CD4-positive, alpha-beta memory T cell (primary cell): Measurements from ENCODE around the gene MDGA2. TPM values are rescaled to one million over a fixed set of nuclear protein-coding genes. Genes with fewer than 3 reads are reported as not detected.

ENCODE experiments used
- CTCF ChIA-PET: fragments of 350-600 bp; sonication (Branson Sonifier 250); formaldehyde crosslinking; loops from one replicate; lab custom pipeline; 2021; ENCODE audit warnings: inconsistent platforms; ENCODE audit not compliant: partially characterized antibody; lab: Charles Lee
- POLR2A ChIA-PET: fragments of 350-600 bp; sonication (Branson Sonifier 250); formaldehyde crosslinking; loops from one replicate; lab custom pipeline; 2021; ENCODE audit not compliant: partially characterized antibody; lab: Charles Lee
- DNase-seq, 5 donors: peaks; one replicate each; pipeline versions ENCODE4 v3.0.0 to v3.0.0-alpha.2; 2020 to 2022; ENCODE audit warnings: mixed read lengths in 1 of 5
- H3K27ac ChIP-seq: one replicate; pipeline ENCODE4 v1.7.0; 2013; ENCODE audit warnings: low read depth, low read length
- H3K27me3 ChIP-seq: 2 replicates; pipeline ENCODE4 v1.7.0; 2013; ENCODE audit warnings: mild to moderate bottlenecking, low read length, moderate library complexity; ENCODE audit not compliant: insufficient read depth
- H3K36me3 ChIP-seq: 2 replicates; pipeline ENCODE4 v1.7.0; 2013; ENCODE audit warnings: mild to moderate bottlenecking, low read length, moderate library complexity; ENCODE audit not compliant: insufficient read depth
- H3K4me1 ChIP-seq: 2 replicates; pipeline ENCODE4 v1.7.0; 2013; ENCODE audit warnings: mild to moderate bottlenecking, low read length, moderate library complexity; ENCODE audit not compliant: insufficient read depth
- H3K4me3 ChIP-seq, 2 donors: one replicate each; pipeline ENCODE4 v1.7.0; 2013; ENCODE audit warnings: low read length in 2 of 2, mild to moderate bottlenecking in 1 of 2
- H3K9me3 ChIP-seq, 2 donors: one replicate each; pipeline ENCODE4 v1.7.0; 2013; ENCODE audit warnings: low read length in 2 of 2, control low read depth in 1 of 2; ENCODE audit not compliant: control insufficient read depth in 1 of 2
- H3K27ac Mint-ChIP-seq, 7 donors: one replicate each; pipeline ENCODE4 v1.8.0; 2020 to 2021; ENCODE audit warnings: mixed read lengths in 7 of 7, mild to moderate bottlenecking in 6 of 7, inconsistent platforms in 3 of 7, moderate library complexity in 3 of 7
- H3K27me3 Mint-ChIP-seq, 2 donors: one replicate each; pipeline ENCODE4 v1.8.0; 2020 to 2021; ENCODE audit warnings: mixed read lengths in 2 of 2
- H3K36me3 Mint-ChIP-seq, 2 donors: one replicate each; pipeline ENCODE4 v1.8.0; 2020 to 2021; ENCODE audit warnings: mixed read lengths in 2 of 2, inconsistent platforms in 1 of 2, mild to moderate bottlenecking in 1 of 2
- H3K4me1 Mint-ChIP-seq, 4 donors: one replicate each; pipeline ENCODE4 v1.8.0; 2020 to 2021; ENCODE audit warnings: mixed read lengths in 4 of 4, mild to moderate bottlenecking in 1 of 4
- H3K4me3 Mint-ChIP-seq, 8 donors: one replicate each; pipeline ENCODE4 v1.8.0; 2020 to 2021; ENCODE audit warnings: mixed read lengths in 8 of 8, mild to moderate bottlenecking in 7 of 8, moderate library complexity in 6 of 8, inconsistent platforms in 3 of 8
- H3K9me3 Mint-ChIP-seq, 8 donors: one replicate each; pipeline ENCODE4 v1.8.0; 2020 to 2021; ENCODE audit warnings: mixed read lengths in 8 of 8, mild to moderate bottlenecking in 5 of 8, inconsistent platforms in 3 of 8, moderate library complexity in 1 of 8
- intact Hi-C: fragments of 100-400 bp; cut with micrococcal nuclease; formaldehyde crosslinking; loops from one replicate; pipeline ENCODE4 v1.15.1; 2023
- polyA plus RNA-seq, 2 donors: library from polyadenylated mRNA; unstranded; fragments of 300-500 nt; fragmentation: Illumina TruSeq; gene quantifications; one replicate each; pipeline ENCODE4 v1.2.3, GENCODE V29; 2021
- total RNA-seq, 2 experiments: library from RNA; stranded (reverse); gene quantifications; one replicate each; pipeline ENCODE4 v1.2.3, GENCODE V29; 2021

Gene MDGA2
- total and polyA plus RNA-seq, 4 experiments from 2014 or later, result not detected

DNA sequence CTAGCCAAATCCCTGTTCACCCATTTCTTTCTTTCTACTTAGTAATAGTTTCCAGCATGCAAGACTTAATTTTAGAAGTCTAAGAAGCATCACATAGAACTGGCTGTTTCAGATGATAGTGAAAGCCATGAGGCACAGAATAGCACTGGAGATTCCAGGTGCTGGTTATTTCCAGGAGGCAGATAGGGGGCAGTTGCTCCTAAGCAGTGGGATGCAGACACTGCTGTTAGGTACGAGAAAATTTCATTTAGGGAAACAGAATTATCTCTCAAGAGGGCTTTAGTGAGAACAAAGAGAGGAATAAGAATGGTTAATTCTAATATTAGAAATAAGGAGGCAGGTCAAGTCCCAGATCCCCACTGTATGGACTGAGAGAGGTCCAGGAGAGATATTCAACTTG is 3.6 kb upstream of the MDGA2 start:
- Histone ChIP-seq H3K27me3 (no peaks in the 10 kb centered on the region), H3K27ac (no peak overlapping the region), H3K36me3 (no peaks in the 10 kb centered on the region), H3K4me3 (no peak overlapping the region), H3K9me3 (no peaks in the 10 kb centered on the region), H3K4me1 (no peaks in the 10 kb centered on the region)
- CTCF ChIA-PET, result no interaction called here
- peaks cover 8 to 17% of the 10 kb centered on the region in 2 donors for H3K27me3 Mint-ChIP-seq
- H3K4me3 Mint-ChIP-seq, result no peak overlapping the region
- H3K9me3 Mint-ChIP-seq, result peaks cover 0 to 6% (median 3%) of the 10 kb centered on the region in 8 donors
- H3K4me1 Mint-ChIP-seq, result peaks cover 1 to 10% (median 3%) of the 10 kb centered on the region in 4 donors
- peaks cover 0 to 4% of the 10 kb centered on the region in 2 donors for H3K36me3 Mint-ChIP-seq
- H3K27ac Mint-ChIP-seq, result no peak overlapping the region
- no peak for DNase-seq
- intact Hi-C loops, result no loop called here
- POLR2A ChIA-PET, result no interaction called here

- Mint-ChIP-seq H3K36me3 (peaks cover 0 to 4% of the 10 kb centered on the region in 2 donors), H3K4me3 (no peak overlapping the region), H3K27ac (no peak overlapping the region), H3K4me1 (peaks cover 1 to 10% (median 4%) of the 10 kb centered on the region in 4 donors), H3K9me3 (peaks cover 0 to 6% (median 4%) of the 10 kb centered on the region in 8 donors), H3K27me3 (peaks cover 12 to 20% of the 10 kb centered on the region in 2 donors)
- DNase-seq, result no peak
- Histone ChIP-seq H3K27ac (no peak overlapping the region), H3K9me3 (no peaks in the 10 kb centered on the region), H3K27me3 (no peaks in the 10 kb centered on the region), H3K36me3 (no peaks in the 10 kb centered on the region), H3K4me3 (no peak overlapping the region), H3K4me1 (no peaks in the 10 kb centered on the region)
- intact Hi-C loops, result no loop called here
- CTCF ChIA-PET, result no interaction called here
- POLR2A ChIA-PET, result no interaction called here
Observed at GRCh38 chr14:47678157-47678556, 2.8 kb upstream of the MDGA2 start.

- intact Hi-C loops, result no loop called here
- H3K27ac Mint-ChIP-seq, result no peak overlapping the region
- H3K27me3 Mint-ChIP-seq, result peaks cover 18 to 24% of the 10 kb centered on the region in 2 donors
- H3K27ac ChIP-seq, result no peak overlapping the region
- H3K4me3 Mint-ChIP-seq, result peak overlapping the region in 1 of 8 donors; percentile 36
- H3K4me1 ChIP-seq, result no peaks in the 10 kb centered on the region
- no peaks in the 10 kb centered on the region for H3K9me3 ChIP-seq
- POLR2A ChIA-PET, result no interaction called here
- H3K9me3 Mint-ChIP-seq, result peaks cover 0 to 14% (median 4%) of the 10 kb centered on the region in 8 donors
- DNase-seq, result no peak
- H3K4me3 ChIP-seq, result no peak overlapping the region
- H3K4me1 Mint-ChIP-seq, result peaks cover 1 to 10% (median 4%) of the 10 kb centered on the region in 4 donors
- CTCF ChIA-PET, result no interaction called here
- no peaks in the 10 kb centered on the region for H3K27me3 ChIP-seq
- H3K36me3 Mint-ChIP-seq, result peaks cover 0 to 4% of the 10 kb centered on the region in 2 donors
- H3K36me3 ChIP-seq, result no peaks in the 10 kb centered on the region
Observed at GRCh38 chr14:47676315-47676617, 861 bp upstream of the MDGA2 start.

GRCh38 chr14:47674543-47675465 is 601 bp downstream of the MDGA2 start:
- H3K9me3 Mint-ChIP-seq, result peaks cover 0 to 14% (median 4%) of the 10 kb centered on the region in 8 donors
- no peak for DNase-seq
- intact Hi-C loops, result no loop called here
- peak overlapping the region in 1 of 7 donors; percentile 53 for H3K27ac Mint-ChIP-seq
- no peaks in the 10 kb centered on the region for H3K4me1 ChIP-seq
- ChIA-PET POLR2A (no interaction called here), CTCF (no interaction called here)
- no peaks in the 10 kb centered on the region for H3K27me3 ChIP-seq
- H3K4me1 Mint-ChIP-seq, result peaks cover 1 to 10% (median 4%) of the 10 kb centered on the region in 4 donors
- H3K36me3 Mint-ChIP-seq, result peaks cover 0 to 4% of the 10 kb centered on the region in 2 donors
- no peak overlapping the region for H3K27ac ChIP-seq
- H3K27me3 Mint-ChIP-seq, result peaks cover 18 to 24% of the 10 kb centered on the region in 2 donors
- no peaks in the 10 kb centered on the region for H3K9me3 ChIP-seq
- H3K4me3 ChIP-seq, result no peak overlapping the region
- no peak overlapping the region for H3K4me3 Mint-ChIP-seq
- H3K36me3 ChIP-seq, result no peaks in the 10 kb centered on the region

DNA sequence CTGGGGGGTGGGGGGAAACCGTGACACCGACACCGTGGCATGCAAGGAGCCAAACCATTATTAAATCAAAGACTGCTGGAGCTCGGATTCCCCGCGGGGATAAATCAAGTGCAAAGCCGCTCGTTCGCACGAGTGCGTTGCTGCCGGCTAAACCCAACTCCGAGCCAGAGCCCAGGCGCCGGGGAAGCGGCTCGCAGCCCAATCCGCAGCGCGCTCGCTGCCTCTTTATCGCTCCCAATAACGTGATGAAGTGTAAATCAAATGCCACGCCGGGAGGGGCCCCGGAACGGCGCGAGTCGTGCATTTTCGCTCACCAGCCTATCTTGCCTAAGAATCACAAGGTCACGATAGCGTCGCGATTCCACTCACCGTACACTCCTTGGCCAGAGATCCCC is 1.3 kb downstream of the MDGA2 start:
- H3K27ac ChIP-seq, result no peak overlapping the region
- intact Hi-C loops, result no loop called here
- no peaks in the 10 kb centered on the region for H3K27me3 ChIP-seq

GRCh38 chr14:47665337-47666134 is 9.9 kb downstream of the MDGA2 start:
- intact Hi-C loops, result no loop called here
- Histone ChIP-seq H3K9me3 (no peaks in the 10 kb centered on the region), H3K4me1 (no peaks in the 10 kb centered on the region), H3K27me3 (no peaks in the 10 kb centered on the region), H3K27ac (no peak overlapping the region), H3K4me3 (no peak overlapping the region), H3K36me3 (no peaks in the 10 kb centered on the region)
- H3K27me3 Mint-ChIP-seq, result no peaks in the 10 kb centered on the region
- DNase-seq, result no peak
- H3K4me1 Mint-ChIP-seq, result no peaks in the 10 kb centered on the region
- no peak overlapping the region for H3K4me3 Mint-ChIP-seq
- H3K27ac Mint-ChIP-seq, result no peak overlapping the region
- no peaks in the 10 kb centered on the region for H3K36me3 Mint-ChIP-seq
- ChIA-PET POLR2A (no interaction called here), CTCF (no interaction called here)
- H3K9me3 Mint-ChIP-seq, result peaks cover 0 to 12% (median 2%) of the 10 kb centered on the region in 8 donors

More for the DNA sequence above, 1.3 kb downstream of the MDGA2 start:
- ChIA-PET POLR2A (no interaction called here), CTCF (no interaction called here)
- H3K36me3 ChIP-seq, result no peaks in the 10 kb centered on the region
- Mint-ChIP-seq H3K9me3 (peaks cover 0 to 12% (median 3%) of the 10 kb centered on the region in 8 donors), H3K4me1 (peaks cover 1 to 10% (median 4%) of the 10 kb centered on the region in 4 donors), H3K4me3 (no peak overlapping the region), H3K27ac (no peak overlapping the region), H3K27me3 (peaks cover 18 to 23% of the 10 kb centered on the region in 2 donors), H3K36me3 (peaks cover 0 to 4% of the 10 kb centered on the region in 2 donors)
- H3K4me1 ChIP-seq, result no peaks in the 10 kb centered on the region
- no peak overlapping the region for H3K4me3 ChIP-seq
- H3K9me3 ChIP-seq, result no peaks in the 10 kb centered on the region
- DNase-seq, result no peak

DNA sequence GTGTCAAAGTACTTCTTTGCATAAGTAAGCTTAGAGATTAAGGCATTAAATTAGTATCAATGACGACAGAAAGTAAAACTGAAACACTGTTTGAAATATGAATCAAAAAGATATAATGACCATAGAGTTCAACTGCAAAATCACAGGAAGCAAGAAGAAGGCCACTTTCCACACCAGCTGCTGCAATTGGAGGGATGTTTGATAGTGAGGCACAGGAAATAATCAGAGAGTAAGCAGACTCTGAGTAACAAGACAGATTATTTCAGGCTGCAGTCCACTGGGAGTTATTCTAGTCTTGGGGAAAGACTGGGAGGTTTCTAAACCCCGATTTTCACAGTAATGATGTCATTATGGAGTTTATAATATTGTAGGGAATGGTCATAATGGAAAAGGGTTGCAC is 12.9 kb downstream of the MDGA2 start:
- Histone ChIP-seq H3K4me1 (no peaks in the 10 kb centered on the region), H3K36me3 (no peaks in the 10 kb centered on the region), H3K27me3 (no peaks in the 10 kb centered on the region), H3K27ac (no peak overlapping the region), H3K9me3 (no peaks in the 10 kb centered on the region), H3K4me3 (no peak overlapping the region)
- no peaks in the 10 kb centered on the region for H3K27me3 Mint-ChIP-seq
- no peaks in the 10 kb centered on the region for H3K4me1 Mint-ChIP-seq
- H3K4me3 Mint-ChIP-seq, result no peak overlapping the region
- H3K27ac Mint-ChIP-seq, result no peak overlapping the region
- peaks cover 0 to 9% (median under 1%) of the 10 kb centered on the region in 8 donors for H3K9me3 Mint-ChIP-seq
- ChIA-PET CTCF (no interaction called here), POLR2A (no interaction called here)
- no peaks in the 10 kb centered on the region for H3K36me3 Mint-ChIP-seq
- DNase-seq, result no peak
- intact Hi-C loops, result no loop called here
